H1 (cell line): ENCODE data around the gene UGGT1. TPM values are rescaled to one million over a fixed set of nuclear protein-coding genes. Genes with fewer than 3 reads are reported as not detected.

Experiments
- CTCF ChIA-PET: fragments of 300-600 bp; sonication (Branson Sonifier 250); formaldehyde crosslinking; loops from one replicate; lab custom pipeline; 2021; ENCODE audit not compliant: partially characterized antibody; lab: Charles Lee
- POLR2A ChIA-PET: fragments of 300-600 bp; sonication (Branson Sonifier 250); formaldehyde crosslinking; loops from one replicate; lab custom pipeline; 2021; ENCODE audit warnings: inconsistent platforms; ENCODE audit not compliant: partially characterized antibody; lab: Charles Lee
- DNase-seq, 2 experiments: peaks; one replicate each; pipeline versions ENCODE4 v3.0.0 to v3.0.0-alpha.2; 2010 to 2022; ENCODE audit warnings: low spot score in 2 of 2, low read depth in 1 of 2, mixed read lengths in 1 of 2
- FAIRE-seq: peaks from 2 replicates; lab custom pipeline; 2011; peaks lifted over from hg19 to GRCh38; lab: Jason Lieb, UNC
- H2AFZ ChIP-seq: 2 replicates; pipeline ENCODE4 v1.8.1; 2012; ENCODE audit warnings: low read length, inconsistent platforms
- H2AK5ac ChIP-seq: 2 replicates; pipeline ENCODE4 v1.6.1; 2013; ENCODE audit warnings: low read depth, low read length
- H2BK120ac ChIP-seq: replicated peaks from 2 replicates; pipeline ENCODE3; 2013; ENCODE audit warnings: low read depth, low read length, inconsistent platforms
- H2BK12ac ChIP-seq: 2 replicates; pipeline ENCODE4 v1.6.1; 2013; ENCODE audit warnings: low read depth, low read length
- H2BK15ac ChIP-seq: 2 replicates; pipeline ENCODE4 v1.6.1; 2013; ENCODE audit warnings: low read length
- H2BK20ac ChIP-seq: 2 replicates; pipeline ENCODE4 v1.6.1; 2013; ENCODE audit warnings: low read length
- H2BK5ac ChIP-seq: 2 replicates; pipeline ENCODE4 v1.6.1; 2013; ENCODE audit warnings: low read depth, low read length
- H3K14ac ChIP-seq: 2 replicates; pipeline ENCODE4 v1.6.1; 2013; ENCODE audit warnings: inconsistent platforms; ENCODE audit not compliant: insufficient read length
- H3K18ac ChIP-seq: 2 replicates; pipeline ENCODE4 v1.6.1; 2013; ENCODE audit warnings: low read length; ENCODE audit errors: extremely low read depth
- H3K23ac ChIP-seq: 2 replicates; pipeline ENCODE4 v1.6.1; 2013; ENCODE audit warnings: inconsistent platforms; ENCODE audit not compliant: insufficient read length
- H3K23me2 ChIP-seq: 2 replicates; pipeline ENCODE4 v1.6.1; 2013; ENCODE audit warnings: low read depth, low read length
- H3K27ac ChIP-seq: 2 replicates; pipeline ENCODE4 v1.6.1; 2011; ENCODE audit warnings: low read depth, low read length, inconsistent platforms
- H3K27me3 ChIP-seq, 4 experiments: replicated peaks in 1 of 4; 1 replicate in 1 of 4; 2 replicates in 3 of 4; pipeline versions ENCODE4 v1.6.1 to v1.8.1; 2011 to 2013; ENCODE audit warnings: low read length in 3 of 4, mild to moderate bottlenecking in 3 of 4, inconsistent platforms in 2 of 4, mixed read lengths in 2 of 4, moderate library complexity in 1 of 4; ENCODE audit not compliant: control insufficient read depth in 3 of 4, insufficient read depth in 3 of 4; ENCODE audit errors: extremely low read depth in 1 of 4
- H3K36me3 ChIP-seq, 4 experiments: 2 replicates each; pipeline versions ENCODE4 v1.6.1 to v1.8.1; 2011 to 2013; ENCODE audit warnings: mild to moderate bottlenecking in 4 of 4, low read length in 3 of 4, moderate library complexity in 2 of 4, control low read depth in 1 of 4, inconsistent platforms in 1 of 4; ENCODE audit not compliant: insufficient read depth in 4 of 4, control insufficient read depth in 2 of 4
- H3K4ac ChIP-seq: replicated peaks from 2 replicates; pipeline ENCODE3; 2013; ENCODE audit warnings: low read length, low read depth, mixed read lengths, inconsistent platforms; ENCODE audit not compliant: insufficient read length
- H3K4me1 ChIP-seq, 4 experiments: replicated peaks in 1 of 4; 1 replicate in 1 of 4; 2 replicates in 3 of 4; pipeline versions ENCODE4 v1.6.1 to v1.8.1; 2011 to 2013; ENCODE audit warnings: low read length in 3 of 4, inconsistent platforms in 2 of 4, mixed read lengths in 1 of 4; ENCODE audit not compliant: insufficient read depth in 4 of 4, control insufficient read depth in 3 of 4
- H3K4me2 ChIP-seq, 2 experiments: 2 replicates each; pipeline versions ENCODE4 v1.6.1 to v1.8.1; 2011 to 2013; ENCODE audit warnings: low read depth in 2 of 2, low read length in 2 of 2, control low read depth in 1 of 2, inconsistent platforms in 1 of 2, mild to moderate bottlenecking in 1 of 2; ENCODE audit not compliant: insufficient read depth in 1 of 2
- H3K4me3 ChIP-seq, 4 experiments: fragments of 200-600, 300-600 bp in 1 of 4; sonication (generic), shearing (Covaris generic), sonication (Bioruptor Twin) in 1 of 4; 2 replicates each; pipeline versions ENCODE4 v1.5.1 to v1.8.1; 2011 to 2016; ENCODE audit warnings: low read length in 4 of 4, low read depth in 3 of 4, control low read depth in 2 of 4, inconsistent platforms in 2 of 4, mild to moderate bottlenecking in 2 of 4, mixed read lengths in 1 of 4, moderate library complexity in 1 of 4; ENCODE audit not compliant: insufficient read depth in 2 of 4; ENCODE audit errors: extremely low read depth in 1 of 4
- H3K56ac ChIP-seq: replicated peaks from 2 replicates; pipeline ENCODE3; 2013; ENCODE audit warnings: low read depth, mild to moderate bottlenecking, mixed read lengths, low read length, inconsistent platforms; ENCODE audit not compliant: insufficient read length
- H3K79me1 ChIP-seq: 2 replicates; pipeline ENCODE4 v1.6.1; 2013; ENCODE audit warnings: low read depth, low read length, control low read depth
- H3K79me2 ChIP-seq, 2 experiments: 2 replicates each; pipeline versions ENCODE4 v1.6.1 to v1.8.1; 2012 to 2013; ENCODE audit warnings: low read length in 2 of 2, mild to moderate bottlenecking in 2 of 2, inconsistent platforms in 1 of 2; ENCODE audit not compliant: insufficient read depth in 2 of 2, control insufficient read depth in 1 of 2
- H3K9ac ChIP-seq, 4 experiments: replicated peaks in 1 of 4; 1 replicate in 1 of 4; 2 replicates in 3 of 4; pipeline versions ENCODE4 v1.6.1 to v1.8.1; 2011 to 2013; ENCODE audit warnings: low read depth in 3 of 4, low read length in 3 of 4, control low read depth in 2 of 4, mild to moderate bottlenecking in 2 of 4, moderate library complexity in 2 of 4, inconsistent platforms in 1 of 4; ENCODE audit errors: extremely low read depth in 1 of 4
- H3K9me3 ChIP-seq, 2 experiments: 2 replicates each; pipeline versions ENCODE4 v1.6.1 to v1.8.1; 2012 to 2013; ENCODE audit warnings: mild to moderate bottlenecking in 2 of 2, moderate library complexity in 2 of 2, control low read depth in 1 of 2, inconsistent platforms in 1 of 2, low read depth in 1 of 2, low read length in 1 of 2, mixed read lengths in 1 of 2; ENCODE audit not compliant: insufficient read depth in 2 of 2
- H4K20me1 ChIP-seq, 2 experiments: replicated peaks in 1 of 2; 2 replicates each; pipeline versions ENCODE3 to v1.8.1; 2011 to 2013; ENCODE audit warnings: inconsistent platforms in 2 of 2, low read length in 2 of 2, mild to moderate bottlenecking in 1 of 2; ENCODE audit not compliant: insufficient read depth in 2 of 2, control insufficient read depth in 1 of 2
- H4K5ac ChIP-seq: 2 replicates; pipeline ENCODE4 v1.6.1; 2013; ENCODE audit warnings: low read length, low read depth, mixed read lengths, inconsistent platforms; ENCODE audit not compliant: insufficient read length
- H4K8ac ChIP-seq: 2 replicates; pipeline ENCODE4 v1.8.0; 2013; ENCODE audit warnings: mild to moderate bottlenecking, moderate library complexity, low read length, inconsistent platforms; ENCODE audit not compliant: insufficient read depth; ENCODE audit errors: extremely low read depth
- H4K91ac ChIP-seq: replicated peaks from 2 replicates; pipeline ENCODE3; 2013; ENCODE audit warnings: low read length, mixed read lengths, inconsistent platforms; ENCODE audit not compliant: insufficient read length
- ATF2 ChIP-seq: IDR thresholded peaks from 2 replicates; pipeline ENCODE4 v1.6.1; 2012; ENCODE audit warnings: low read length, inconsistent platforms
- ATF3 ChIP-seq: IDR thresholded peaks from 2 replicates; pipeline ENCODE4 v1.6.1; 2011; ENCODE audit warnings: low read depth, mild to moderate bottlenecking, low read length; ENCODE audit not compliant: insufficient read depth
- GTF2F1 ChIP-seq: IDR thresholded peaks from 2 replicates; pipeline ENCODE4 v1.6.1; 2012; ENCODE audit warnings: low read depth, low read length, improper control_type of control experiment, borderline replicate concordance
- RNF2 ChIP-seq: fragments of 200-900, 300-1000 bp; sonication (generic); IDR thresholded peaks from 2 replicates; pipeline ENCODE4 v1.7.1; 2016; ENCODE audit warnings: borderline replicate concordance, low read depth, mild to moderate bottlenecking, antibody characterized with exemption, low read length; ENCODE audit not compliant: poor library complexity, severe bottlenecking; ENCODE audit errors: missing control alignments
- SP1 ChIP-seq: IDR thresholded peaks from 2 replicates; pipeline ENCODE4 v1.6.1; 2011; ENCODE audit warnings: low read depth, low read length
- SP2 ChIP-seq: IDR thresholded peaks from 2 replicates; pipeline ENCODE4 v1.6.1; 2012; ENCODE audit warnings: mild to moderate bottlenecking, low read length, inconsistent platforms
- TEAD4 ChIP-seq: IDR thresholded peaks from 2 replicates; pipeline ENCODE4 v1.6.1; 2012; ENCODE audit warnings: low read depth, low read length, inconsistent platforms, mixed read lengths
- USF2 ChIP-seq: IDR thresholded peaks from 2 replicates; pipeline ENCODE4 v1.6.1; 2011; ENCODE audit warnings: low read length, improper control_type of control experiment
- WGBS, 2 experiments: shearing (Covaris generic) in 1 of 2; methylation state at CpG; one replicate each; pipeline versions ENCODE4 v1.1.6 to v1.1.7; 2013 to 2015; ENCODE audit warnings: low lambda C conversion rate in 2 of 2, mixed read lengths in 2 of 2, inconsistent platforms in 1 of 2, low coverage in 1 of 2, missing lambda C conversion rate in 1 of 2; ENCODE audit not compliant: insufficient replicate concordance in 2 of 2, insufficient coverage in 1 of 2, insufficient read length in 1 of 2; ENCODE audit errors: extremely low coverage in 1 of 2, missing lambda C conversion rate in 1 of 2; 5-methylcytosine and 5-hydroxymethylcytosine counted together
- polyA plus RNA-seq, 7 experiments: library from polyadenylated mRNA; depleted of rRNA in 3 of 7; stranded (reverse) in 5 of 7; unstranded in 2 of 7; fragments of >200 nt in 5 of 7; fragments of 200-250 nt in 2 of 7; gene quantifications; 1 replicate in 5 of 7; 2 replicates in 1 of 7; 4 replicates in 1 of 7; pipeline versions ENCODE4 v1.2.1 to v1.2.3, GENCODE V29; 2011 to 2013; ENCODE audit warnings: missing spikeins in 2 of 7, mixed read lengths in 2 of 7
- total RNA-seq: library from RNA; stranded (reverse); fragmentation: NEBNext Ultra II Directional; extraction: Animal tissue kit (Norgen Biotek cat#: 25700); gene quantifications from 2 replicates; pipeline ENCODE4 v1.2.1, GENCODE V29; 2021

Gene UGGT1
- total and polyA plus RNA-seq, 2 of the 8 experiments (the other 6 are each of a cell fraction or from before 2014, with no cell fraction given), result 14.9 to 57.3 TPM

GRCh38 chr2:128178650-128179460 lies 87.9 kb downstream of the UGGT1 start:
- Histone ChIP-seq H2BK12ac (no peak overlapping the region), H4K20me1 (no peaks in the 10 kb centered on the region), H4K91ac (no peak overlapping the region), H3K27ac (no peak overlapping the region), H3K4me3 (no peak overlapping the region), H2AK5ac (no peak overlapping the region), H4K5ac (no peak overlapping the region), H3K27me3 (no peaks in the 10 kb centered on the region), H3K9ac (no peak overlapping the region), H3K23ac (no peak overlapping the region), H3K56ac (no peak overlapping the region), H2AFZ (no peak overlapping the region), H3K36me3 (peaks cover 11 to 75% (median 55%) of the 10 kb centered on the region in 4 experiments), H3K4me2 (no peak overlapping the region), H3K18ac (no peak overlapping the region), H2BK20ac (no peak overlapping the region), H3K14ac (no peak overlapping the region), H2BK120ac (no peak overlapping the region), H4K8ac (no peak overlapping the region), H2BK5ac (no peak overlapping the region), H3K79me1 (no peaks in the 10 kb centered on the region), H3K79me2 (no peaks in the 10 kb centered on the region), H2BK15ac (no peak overlapping the region), H3K4me1 (no peaks in the 10 kb centered on the region), H3K9me3 (no peaks in the 10 kb centered on the region), H3K23me2 (no peaks in the 10 kb centered on the region), H3K4ac (no peak overlapping the region)
- FAIRE-seq, result peak; percentile 42
- DNase-seq, result peak; percentile 17 to 59
- 75% methylated on average over 9 of the region's 9 CpGs; no CpG with 5 or more reads in 1 of the 2 experiments for WGBS, 2 experiments
- POLR2A ChIA-PET, result no interaction called here
- CTCF ChIA-PET, result interaction anchor here (0.6 to 2.0 kb wide), 19 partner anchors 9 to 1990 kb away, joined by 3 to 7 read pairs (median 3); no protein-coding TSS in a partner anchor
- TF ChIP-seq ATF3, result peak; percentile 72; the same call in 1 of the 2 replicates
- no peak for TF ChIP-seq SP1
- TF ChIP-seq TEAD4, result peak; percentile 62; the same call in 1 of the 2 replicates
- peak; percentile 69; the same call in 1 of the 2 replicates for TF ChIP-seq USF2
- no peak for TF ChIP-seq GTF2F1
- TF ChIP-seq SP2, result no peak
- TF ChIP-seq RNF2, result no peak
- TF ChIP-seq ATF2, result 0 out of 2 replicates have a peak, but pooled peaks have one; percentile 27
